GM21447 (cell line): ENCODE measurements around the gene ETFRF1.

Experiments
- ATAC-seq: cut with Tn5 transposase; IDR thresholded peaks from one replicate; pipeline ENCODE4 v1.9.1; 2021; ENCODE audit not compliant: unreplicated experiment

The ETFRF1 gene

GRCh38 chr12:25195056-25195971 lies at the start of gene ETFRF1, which contains the start of gene DNAI7:
TSS of gene ETFRF1 (plus strand) at chr12:25195237. CDS start at chr12:25203957, 8,720 bp downstream.
TSS of gene DNAI7 (minus strand) at chr12:25195160. CDS start at chr12:25195078, 82 bp downstream.
- ATAC-seq: peak; percentile 91

DNA sequence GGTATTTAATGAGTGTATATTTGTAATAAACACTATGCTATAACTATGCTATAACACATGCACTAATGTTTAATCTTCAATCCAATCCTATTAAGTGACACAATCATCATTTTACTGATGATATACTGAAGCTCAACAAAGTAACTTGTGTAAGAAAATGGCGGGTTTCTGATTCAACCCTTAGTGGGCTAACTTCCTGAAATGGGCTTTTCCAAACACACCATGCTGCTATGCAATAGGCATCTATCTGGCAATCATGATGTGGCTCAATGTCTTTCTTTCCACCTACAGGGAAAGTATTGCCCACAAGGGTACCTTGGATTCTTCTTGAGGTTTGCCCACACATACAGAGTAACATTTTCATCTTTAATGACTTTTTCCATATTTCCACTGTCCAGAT lies 48.4 kb upstream of the ETFRF1 start:
- ATAC-seq: no peak

DNA sequence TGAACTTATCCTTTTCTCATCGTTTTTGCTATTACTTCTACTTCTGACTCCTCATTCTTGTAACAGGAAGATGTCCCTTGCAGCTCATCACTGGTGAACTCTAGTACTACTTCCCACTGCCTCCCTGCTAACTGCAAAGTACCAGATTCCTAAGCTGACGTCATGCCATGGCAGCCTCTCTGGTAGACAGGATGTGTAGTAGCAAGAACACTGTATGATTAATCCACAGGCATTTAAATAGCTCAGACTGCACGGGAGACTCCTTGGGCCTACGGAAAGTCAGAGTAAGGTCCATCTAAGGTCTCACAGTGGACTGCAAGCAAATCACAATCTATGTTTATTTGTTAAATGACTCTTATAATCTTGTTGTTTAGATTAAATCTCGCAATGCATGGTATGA lies 43.6 kb upstream of the ETFRF1 start:
- ATAC-seq: no peak

DNA sequence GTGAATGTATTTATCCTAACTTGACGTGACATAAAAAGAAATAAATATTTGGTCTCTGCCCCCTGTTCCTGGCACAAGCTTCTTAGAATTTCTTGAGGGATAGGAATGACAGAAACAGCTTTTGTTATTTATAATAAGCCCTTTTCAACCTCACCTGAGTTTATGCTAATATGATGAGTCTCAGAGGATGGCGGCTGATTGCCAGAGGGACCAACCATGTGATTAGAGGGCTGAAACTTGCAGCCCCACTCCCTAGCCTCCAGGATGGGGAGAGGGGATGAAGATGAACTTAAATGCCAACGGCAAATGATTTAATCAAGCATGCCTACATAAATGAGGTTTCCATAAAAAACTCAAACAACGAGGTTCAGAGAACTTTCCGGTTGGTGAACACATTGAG lies 43.0 kb upstream of the ETFRF1 start:
- no peak for ATAC-seq

DNA sequence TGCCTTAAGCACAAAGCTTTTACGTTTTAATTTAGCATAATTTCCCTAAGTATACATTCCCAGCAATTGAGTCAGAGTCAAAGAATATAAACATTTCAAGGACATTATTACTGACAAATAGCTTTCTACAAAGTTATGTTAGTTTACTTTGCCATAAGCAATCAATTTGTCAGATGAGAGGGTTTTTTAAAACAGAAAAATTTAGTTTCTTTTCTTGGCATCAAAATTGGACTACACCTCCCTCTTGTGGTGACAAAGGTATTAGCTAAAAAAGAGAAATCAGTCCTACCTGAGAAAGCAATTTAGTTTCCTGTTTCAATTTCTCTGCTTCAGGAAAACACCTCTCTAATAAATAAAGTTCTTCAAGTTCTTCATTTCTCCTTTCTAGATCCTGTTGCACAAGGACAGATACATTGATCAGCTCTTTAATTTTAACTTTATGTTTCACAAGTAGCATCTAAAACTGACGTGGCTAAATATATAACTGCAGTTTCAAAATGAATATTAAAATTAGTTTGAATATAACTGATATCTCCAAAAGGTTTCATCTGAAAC lies 39.9 kb upstream of the ETFRF1 start:
- ATAC-seq: peak; percentile 47

- ATAC-seq: no peak
Observed at GRCh38 chr12:25156061-25156460, 39.0 kb upstream of the ETFRF1 start.

- no peak for ATAC-seq
Observed at GRCh38 chr12:25162866-25163265, 32.2 kb upstream of the ETFRF1 start.

DNA sequence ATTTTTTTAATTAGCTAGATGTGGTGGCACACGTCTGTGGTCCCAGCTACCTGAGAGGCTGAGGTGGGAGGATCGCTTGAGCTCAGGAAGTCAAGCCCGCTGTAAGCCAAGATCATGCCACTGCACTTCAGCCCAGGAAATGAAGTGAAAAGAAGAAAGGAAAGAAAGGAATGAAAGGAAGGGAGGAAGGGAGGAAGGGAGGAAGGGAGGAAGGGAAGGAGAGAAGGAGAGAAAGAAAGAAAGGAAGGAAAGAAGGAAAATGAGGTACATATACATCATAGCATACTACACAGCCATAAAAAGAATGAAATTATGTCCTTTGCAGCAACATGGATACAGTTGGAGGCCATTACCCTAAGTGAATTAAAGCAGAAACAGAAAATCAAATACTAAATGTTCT lies 12.3 kb upstream of the ETFRF1 start:
- no peak for ATAC-seq

DNA sequence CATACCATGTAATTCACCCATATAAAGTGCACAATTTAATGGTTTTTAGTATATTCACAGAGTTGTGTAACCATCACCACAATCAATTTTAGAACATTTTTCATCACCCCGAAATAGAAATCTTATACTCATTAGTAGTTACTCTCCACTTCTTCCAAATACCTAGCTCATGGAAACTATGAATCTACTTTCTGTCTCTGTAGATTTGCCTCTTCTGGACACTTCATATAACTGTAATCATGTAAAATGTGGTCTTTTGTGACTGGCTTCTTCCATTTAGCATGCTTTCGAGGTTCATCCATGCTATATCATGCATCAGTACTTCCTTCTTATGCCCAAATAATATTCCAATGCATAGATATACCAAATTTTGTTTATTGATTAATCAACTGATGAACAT lies 10.9 kb upstream of the ETFRF1 start:
- ATAC-seq: no peak

- ATAC-seq: peak; percentile 59
Observed at GRCh38 chr12:25186038-25186787, 8.8 kb upstream of the ETFRF1 start.

DNA sequence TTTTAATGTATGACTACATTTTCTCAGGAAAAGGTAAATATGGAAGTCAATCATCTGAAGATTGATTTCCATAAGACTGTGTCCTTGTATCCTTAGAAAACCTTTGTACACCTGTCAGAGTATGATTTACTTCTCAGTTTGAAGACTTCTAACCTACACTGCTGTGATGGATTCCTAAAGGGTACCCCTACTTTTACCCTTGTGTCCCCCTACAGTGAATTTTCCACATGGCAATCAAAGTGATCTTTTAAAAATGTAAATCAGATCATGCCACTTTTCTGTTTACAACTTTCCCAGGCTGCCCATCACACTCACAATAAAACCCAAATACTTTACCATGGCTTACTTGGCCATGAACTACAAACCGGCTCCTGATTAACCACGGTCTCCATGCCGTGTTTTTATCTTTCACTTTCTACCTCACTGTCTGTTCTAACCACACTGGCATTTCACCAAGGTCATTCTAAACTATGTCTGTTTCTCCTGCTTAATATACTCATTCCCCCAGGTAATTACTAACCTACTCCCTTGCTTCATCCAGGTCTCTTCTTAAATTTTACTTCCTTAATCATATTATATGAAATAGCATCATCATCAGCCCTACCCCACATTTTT lies 8.1 kb upstream of the ETFRF1 start:
- peak; percentile 94 for ATAC-seq

- ATAC-seq: no peak
Observed at GRCh38 chr12:25187781-25188180, 7.3 kb upstream of the ETFRF1 start.

DNA sequence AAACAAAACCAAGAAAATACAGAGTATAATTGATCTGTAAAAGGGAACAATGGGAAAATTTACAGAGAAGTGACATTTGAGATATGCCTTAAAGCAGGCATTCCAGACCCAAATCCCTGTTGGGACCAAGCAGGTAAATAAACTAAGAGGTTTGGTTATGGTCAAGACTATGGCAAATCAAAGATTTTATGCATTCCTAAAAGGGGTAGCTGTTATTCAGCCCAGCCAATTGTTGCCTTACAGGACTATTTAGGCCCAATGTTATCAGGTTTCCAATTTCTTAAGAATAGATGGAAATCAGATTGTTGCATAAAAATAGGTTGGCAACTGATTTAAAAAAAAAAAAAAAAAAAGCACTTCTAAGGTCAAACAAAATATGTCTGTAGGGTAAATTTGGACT lies 5.4 kb upstream of the ETFRF1 start:
- ATAC-seq: no peak

- ATAC-seq: no peak
Observed at GRCh38 chr12:25190793-25191192, 4.2 kb upstream of the ETFRF1 start.

DNA sequence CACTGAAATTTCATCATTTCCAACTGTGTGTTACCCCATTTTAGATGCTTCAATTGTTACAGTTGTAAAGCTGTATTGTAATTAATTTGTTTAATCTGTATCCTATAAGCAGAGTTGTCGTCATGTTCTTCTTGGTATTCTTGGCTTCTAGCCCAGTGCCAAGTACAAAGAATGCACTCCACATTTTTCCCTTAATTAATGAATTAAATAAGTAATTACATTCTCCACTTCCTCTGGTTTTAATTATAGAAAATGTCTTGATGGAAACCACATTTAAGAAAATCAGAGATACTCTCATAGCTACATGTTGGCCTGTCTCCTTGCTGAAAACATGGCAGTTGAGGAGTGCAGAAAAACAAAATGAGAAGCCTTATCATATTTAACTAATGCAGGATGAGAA lies 823 bp upstream of the ETFRF1 start:
- no peak for ATAC-seq

DNA sequence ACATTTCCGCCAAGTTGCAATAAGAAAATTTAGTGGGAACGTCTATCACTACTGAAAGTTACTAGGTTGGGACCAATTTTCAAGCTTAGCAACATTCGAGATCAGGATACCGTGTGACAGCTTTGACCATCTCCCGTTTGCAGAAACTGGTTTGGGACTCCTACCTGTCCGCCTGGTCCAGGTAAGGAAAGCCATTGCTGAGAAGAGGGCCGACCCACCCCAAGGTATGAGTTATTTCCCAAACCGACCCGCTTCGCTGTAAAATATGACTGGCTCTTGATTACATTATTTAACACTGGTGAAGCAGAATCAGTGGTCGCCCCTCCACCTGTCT lies 348 bp upstream of the ETFRF1 start:
- ATAC-seq: no peak

DNA sequence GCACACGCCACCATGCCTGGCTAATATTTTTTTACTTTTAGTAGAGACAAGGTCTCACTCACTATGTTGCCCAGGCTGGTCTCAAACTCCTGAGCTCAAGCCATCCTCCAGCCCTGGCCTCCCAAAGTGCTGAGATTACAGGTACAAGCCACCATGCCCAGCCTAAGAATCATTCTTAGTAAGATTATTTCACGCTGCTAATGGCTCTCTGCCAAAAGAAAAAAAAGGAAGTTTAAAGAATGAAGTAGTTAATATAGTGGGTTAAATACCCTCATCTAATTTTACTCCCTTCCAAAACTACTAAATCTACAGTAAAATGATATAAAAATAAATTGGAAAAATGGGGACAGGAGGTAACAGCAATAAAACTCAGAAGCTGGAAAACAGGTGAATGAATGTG lies 2.6 kb downstream of the ETFRF1 start:
- ATAC-seq: no peak

DNA sequence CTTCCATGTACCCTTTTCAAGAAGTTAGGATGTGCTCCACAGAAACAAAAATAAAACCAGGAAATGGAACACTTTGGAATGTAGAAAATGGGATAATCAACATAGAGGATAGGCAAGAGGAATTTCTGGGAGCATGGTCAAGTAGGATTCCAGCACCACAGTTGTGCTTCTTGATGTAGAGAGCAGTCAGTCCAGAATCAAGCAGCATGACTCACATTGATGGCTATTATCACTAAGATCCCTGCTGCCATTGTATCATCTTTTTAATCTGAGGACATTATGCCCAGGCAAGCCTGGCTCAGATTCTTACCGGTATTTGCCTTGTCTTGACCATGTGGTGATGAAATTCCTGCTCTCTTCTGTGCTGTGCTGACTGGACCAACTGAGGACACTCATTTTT lies 5.7 kb downstream of the ETFRF1 start:
- no peak for ATAC-seq

DNA sequence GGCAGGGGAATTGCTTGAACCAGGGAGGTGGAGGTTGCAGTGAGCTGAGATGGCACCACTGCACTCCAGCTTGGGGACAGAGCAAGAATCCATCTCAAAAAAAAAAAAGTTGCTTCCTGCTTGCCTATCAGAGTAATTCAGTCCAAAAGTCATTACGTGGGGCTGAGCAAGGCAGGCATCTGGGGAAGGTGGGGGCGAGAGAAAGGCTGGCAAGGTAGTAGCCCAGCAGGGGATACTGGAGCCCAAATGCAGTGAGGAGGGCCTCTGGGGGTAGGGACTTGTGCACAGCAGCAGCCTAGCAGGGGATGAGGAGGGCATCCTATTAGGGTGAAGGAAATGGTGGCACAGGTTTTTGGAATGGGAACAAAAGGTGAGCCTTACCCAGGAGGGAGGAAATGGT lies 7.1 kb downstream of the ETFRF1 start:
- no peak for ATAC-seq

GRCh38 chr12:25207411-25207810 lies 12.4 kb downstream of the ETFRF1 start:
- ATAC-seq: no peak

DNA sequence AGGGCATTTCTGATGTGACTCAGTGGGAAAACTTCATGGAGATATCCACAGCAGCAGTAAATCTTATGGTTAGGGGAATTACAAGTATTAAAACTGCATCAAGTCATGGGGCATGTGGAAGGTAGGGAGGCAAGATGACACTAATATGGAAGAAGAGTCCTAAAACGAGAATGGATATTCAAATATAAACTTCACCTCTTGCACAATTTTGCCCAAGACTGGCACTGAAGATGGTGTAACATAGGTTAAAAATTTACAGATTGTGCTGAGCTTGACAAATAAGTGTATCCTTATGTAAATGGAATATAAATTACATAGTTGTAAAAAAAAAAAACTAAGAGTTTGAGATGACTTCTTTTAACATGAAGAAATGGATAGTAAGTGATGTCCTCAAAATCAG lies 12.8 kb downstream of the ETFRF1 start:
- ATAC-seq: no peak
